Measurements from ENCODE around the gene LARP4B.
"Not testable (repeated sequence)": the region's sequence is repeated elsewhere in the genome, so short reads cannot be mapped to it uniquely, and the experiment has no call there.

LARP4B gene

DNA sequence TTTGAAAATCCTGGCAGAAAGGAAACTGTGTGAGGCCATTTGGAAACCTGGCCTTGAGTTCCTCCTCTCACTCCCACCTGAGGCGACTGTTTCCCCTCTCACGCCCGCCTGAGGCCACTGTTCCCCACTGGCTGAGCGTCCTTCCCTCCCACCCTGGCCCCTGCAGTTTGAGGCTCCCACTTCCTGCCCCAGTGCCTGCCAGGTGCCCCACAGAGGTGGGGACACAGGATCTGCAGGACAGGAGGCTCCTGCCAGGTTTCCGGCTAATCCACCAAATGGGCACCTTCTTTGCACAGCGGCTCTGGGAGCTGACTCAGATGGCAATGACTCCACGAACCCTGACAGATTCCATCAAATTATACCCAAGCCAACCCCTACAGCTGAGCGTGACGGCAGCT, 24.3 kb upstream of the LARP4B start:
- no peak for DNase-seq

DNA sequence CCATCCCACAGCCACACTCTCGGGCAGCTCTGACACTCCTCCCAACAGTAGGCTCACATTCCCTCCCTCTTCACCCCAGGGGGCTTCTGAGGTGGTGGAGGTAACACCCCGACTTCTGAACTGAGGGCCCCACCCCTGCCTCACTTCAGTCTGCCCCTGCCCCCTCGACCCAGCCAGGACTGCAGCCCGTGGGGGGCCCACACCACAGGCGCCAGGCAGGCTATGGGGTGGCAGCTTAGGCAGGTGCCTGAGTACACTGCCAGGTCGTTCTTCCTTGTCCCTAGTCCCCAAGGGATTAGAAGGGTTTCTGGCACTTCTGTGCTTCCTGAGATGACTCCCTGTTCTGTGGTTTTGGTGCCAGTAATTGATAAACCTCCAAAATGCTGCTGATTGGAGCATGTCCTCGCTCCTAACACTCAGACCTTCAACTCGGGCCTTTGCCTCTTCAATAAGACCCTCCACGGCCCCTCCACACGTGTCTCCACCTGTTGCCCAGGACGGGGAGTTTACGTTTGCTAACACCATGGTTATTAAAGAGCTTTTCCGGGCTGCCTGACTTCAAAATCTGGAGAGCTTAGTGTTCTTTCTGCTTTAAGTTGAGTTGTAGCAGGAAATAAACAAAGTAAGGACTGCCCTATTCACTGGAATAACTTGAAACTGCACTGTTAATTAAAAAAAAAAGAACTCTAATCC, 23.8 kb upstream of the LARP4B start:
- no peak for DNase-seq

DNA sequence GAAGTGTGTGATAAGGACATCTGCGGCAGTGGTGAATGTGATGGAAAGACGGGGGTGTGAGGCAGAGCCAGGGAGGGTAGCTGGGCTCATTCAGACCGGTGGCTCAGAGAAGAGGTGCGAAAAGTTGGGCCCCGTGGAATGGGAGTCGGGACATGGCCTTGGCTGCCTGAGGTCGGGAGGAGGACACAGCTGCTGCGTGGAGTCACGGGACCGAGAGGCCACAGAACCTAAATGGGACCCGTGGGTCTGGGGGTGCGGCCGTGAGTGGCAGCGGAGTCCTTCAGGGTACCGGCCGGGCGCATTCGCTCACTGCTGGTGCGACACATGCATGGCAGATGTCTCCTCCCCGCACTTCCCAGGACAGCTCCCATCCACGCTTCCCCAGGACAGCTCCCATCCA, 22.9 kb upstream of the LARP4B start:
- DNase-seq: no peak

DNA sequence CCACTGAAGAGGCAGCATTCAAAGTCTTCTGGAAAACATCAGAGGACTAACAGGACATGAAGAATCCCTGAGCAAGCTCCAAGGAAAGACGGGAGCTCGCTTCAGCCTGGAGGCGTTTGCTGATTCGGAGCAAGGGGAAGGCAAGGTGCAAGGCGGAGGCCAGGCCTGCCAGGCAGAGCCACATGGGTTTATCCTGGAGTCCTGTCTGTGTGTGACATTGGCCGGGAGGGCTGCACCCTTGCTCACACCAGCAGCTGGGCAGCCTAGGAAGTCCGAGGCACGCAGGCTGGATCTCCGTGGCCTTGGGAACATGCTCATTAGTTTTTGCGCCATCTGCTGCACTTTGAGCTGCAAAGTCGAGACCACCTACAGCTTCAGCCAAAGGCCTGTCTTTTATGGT, 22.3 kb upstream of the LARP4B start:
- DNase-seq: no peak

DNA sequence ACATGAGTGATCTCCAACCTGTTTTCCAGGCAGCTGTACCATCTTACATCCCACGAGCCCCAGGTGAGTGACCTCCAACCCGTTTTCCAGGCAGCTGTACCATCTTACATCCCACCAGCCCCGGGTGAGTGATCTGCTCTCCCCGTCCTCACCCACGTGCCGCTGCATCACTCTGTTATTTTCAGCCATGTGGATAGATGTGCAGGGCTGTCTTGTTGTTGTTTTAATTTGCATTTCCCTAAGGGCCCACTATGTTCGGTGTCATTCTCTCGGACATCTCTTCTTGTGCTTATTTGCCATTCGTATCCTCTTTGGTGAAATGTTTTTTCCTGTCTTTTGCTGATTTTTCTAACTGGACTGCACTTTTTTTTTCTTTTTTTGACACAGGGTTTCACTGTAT, 17.9 kb upstream of the LARP4B start:
- DNase-seq: no peak

DNA sequence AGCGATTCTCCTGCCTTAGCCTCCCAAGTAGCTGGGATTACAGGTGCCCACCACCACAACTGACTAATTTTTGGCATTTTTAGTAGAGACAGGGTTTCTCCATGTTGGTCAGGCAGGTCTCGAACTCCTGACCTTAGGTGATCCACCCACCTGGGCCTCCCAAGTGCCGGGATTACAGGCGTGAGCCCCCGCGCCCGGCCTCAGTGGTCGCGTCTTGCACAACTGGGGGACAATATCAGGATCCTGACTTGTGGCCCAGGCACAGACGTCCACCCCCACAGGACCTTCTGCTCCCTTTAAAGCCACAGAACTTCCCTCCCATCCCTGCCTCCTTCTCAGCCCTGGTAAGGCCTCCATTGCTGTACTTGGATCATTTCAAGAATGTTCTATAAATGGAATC, 16.8 kb upstream of the LARP4B start:
- DNase-seq: no peak

DNA sequence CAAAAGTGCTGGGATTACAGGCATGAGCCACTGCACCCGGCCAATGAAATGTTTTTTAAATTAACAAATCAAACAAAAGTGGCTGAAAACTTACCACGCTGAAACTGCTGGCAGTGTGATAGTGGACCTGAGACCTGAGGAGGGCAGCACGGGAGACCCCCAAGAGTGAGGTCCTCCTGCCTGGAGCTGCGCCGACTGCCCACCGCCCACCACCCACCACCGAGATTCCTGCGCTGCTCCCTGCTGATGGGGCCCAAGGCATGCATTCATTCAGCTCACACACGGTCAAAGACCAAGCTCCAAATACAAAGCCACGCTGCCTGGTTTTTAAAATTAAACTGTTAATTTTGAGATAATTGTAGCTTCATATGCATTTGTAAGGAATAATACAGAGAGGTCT, 16.4 kb upstream of the LARP4B start:
- DNase-seq: no peak

DNA sequence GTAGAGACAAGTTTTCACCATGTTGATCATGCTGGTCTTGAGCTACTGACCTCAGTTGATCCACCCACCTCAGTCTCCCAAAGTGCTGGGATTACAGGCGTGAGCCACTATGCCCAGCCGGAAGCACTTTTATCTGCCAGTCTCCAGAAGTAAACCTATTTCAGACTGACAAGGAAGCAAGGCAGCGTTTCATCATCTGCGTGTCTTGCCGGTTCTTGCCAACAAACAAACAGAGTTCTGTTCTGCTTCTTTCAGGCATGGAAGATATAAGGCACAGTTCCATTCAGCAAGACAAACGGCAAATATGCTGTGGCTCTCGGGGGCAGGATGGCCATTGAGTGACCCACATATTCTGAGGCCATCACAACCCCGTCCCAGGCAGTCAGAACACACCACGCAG, 15.5 kb upstream of the LARP4B start:
- DNase-seq: no peak

DNA sequence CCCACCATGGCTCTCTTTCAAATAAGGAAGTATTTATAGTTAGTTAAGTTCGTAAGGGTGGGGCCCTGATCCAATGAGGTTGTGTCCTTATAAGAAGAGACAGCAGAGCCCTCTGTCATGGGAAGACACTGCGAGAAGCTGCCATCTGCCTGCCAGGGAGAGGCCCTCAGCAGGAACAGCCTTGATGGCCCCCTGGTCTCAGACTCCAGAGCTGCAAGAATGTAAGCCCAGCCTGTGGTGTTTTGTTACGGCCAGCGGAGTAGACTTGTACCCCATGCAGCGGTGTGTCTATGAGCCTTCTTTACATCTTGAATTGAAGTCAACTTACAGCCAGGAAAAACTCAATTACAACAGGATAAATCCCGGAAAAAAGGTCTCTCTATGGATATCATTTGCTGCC, 14.3 kb upstream of the LARP4B start:
- no peak for DNase-seq

DNA sequence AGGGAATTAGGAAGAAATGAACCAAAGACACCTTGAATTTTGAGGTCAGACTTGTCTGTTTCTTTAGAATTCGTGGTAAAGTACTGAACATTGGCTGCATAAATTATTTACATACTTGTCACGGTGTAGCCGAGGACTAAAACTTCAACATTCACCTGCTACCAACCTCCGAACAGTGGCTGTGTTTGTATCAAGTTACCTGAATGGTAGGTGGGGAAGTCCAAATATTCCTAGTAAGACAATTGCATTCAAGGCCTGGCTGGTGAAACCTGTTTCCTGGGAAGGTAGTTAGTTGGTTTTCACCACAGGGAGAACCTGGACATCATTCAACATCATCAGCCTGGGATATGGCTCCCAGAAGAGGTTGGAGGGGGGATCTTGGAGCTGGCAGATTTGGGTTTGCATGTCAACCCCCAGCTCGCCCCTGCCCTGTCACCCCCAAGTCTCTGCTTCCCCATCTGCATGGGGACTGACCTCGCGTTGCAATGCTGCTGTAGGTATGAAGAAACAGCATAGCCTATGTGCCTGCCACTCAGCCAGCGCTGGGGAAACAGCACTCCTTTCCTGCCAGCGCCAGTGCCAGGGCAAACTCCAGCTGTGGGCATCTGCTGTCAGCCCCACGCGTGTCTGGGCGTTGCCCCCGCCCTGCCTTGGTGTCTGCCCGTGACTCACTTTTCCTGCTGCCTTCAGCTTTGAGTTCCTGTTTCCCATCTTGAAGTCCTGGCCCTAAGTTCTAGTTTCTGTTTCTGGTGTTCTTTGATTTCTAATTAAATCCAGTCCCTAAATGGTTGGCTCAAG, 12.7 kb upstream of the LARP4B start:
- no peak for DNase-seq

DNA sequence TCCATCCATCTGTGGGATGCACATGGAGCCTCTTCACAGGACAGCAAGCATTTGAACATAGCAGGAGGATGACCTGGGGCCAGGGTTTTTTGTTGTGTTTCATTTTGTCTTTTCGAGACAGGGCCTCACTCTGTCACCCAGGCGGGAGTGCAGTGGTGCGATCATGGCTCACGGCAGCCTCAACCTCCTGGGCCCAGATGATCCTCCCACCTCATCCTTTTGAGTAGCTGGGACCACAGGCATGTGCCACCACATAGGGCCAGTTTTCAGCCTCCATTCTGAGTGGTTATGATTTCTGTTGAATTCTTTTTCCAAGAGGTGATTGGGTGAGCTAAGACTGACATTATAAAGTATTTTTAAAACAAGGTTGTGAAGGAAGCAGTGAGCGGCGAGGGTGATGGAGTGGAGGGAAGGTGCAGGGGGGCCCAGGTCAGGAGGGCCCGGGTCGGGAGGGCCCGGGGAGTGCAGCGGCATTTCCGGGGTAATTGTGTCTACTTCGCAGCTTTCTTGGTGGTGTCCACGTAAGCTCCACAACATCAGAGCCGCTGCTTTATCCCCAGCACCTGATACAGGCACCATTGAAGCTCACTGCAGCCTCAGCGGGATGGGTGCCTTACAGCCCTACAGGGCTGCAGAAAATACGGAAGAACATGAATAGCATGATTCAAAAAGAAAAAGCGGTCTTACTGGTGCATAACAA, 12.0 kb upstream of the LARP4B start:
- DNase-seq: no peak

DNA sequence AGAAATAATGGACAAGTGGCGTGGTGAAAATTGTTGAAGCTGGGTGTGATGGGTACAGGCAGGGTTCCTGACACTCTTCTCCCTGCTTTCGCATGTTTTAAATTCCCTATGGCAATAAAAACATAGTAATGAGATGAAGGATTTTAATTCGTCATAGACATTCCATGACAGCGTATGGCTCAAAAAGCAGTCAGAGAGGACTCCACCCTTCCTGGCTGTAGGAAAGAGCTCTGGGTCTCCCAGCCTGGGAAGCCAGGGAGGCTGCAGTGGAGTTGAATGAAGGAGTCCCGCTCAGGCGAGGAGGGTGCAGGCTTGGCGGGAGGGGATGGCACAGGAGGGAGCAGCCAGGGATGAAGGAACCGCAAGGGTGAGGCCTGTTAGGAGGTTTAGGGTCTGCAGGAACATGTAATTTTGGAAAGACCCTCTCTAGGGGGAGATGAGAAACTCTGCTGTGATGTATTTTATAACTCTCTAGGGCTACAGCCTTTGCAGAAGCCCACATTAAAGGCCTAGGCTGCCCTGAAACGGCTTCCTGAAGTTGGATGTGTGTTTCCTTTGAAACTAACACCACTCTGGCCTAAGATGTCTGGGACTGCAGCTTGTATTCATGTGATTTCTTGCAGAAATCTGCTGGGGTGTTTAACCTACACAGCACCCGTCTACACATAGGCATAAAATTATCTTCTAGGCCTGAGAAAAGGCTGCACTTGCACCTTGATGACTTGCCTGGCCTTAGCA, 7.6 kb upstream of the LARP4B start:
- DNase-seq: no peak

DNA sequence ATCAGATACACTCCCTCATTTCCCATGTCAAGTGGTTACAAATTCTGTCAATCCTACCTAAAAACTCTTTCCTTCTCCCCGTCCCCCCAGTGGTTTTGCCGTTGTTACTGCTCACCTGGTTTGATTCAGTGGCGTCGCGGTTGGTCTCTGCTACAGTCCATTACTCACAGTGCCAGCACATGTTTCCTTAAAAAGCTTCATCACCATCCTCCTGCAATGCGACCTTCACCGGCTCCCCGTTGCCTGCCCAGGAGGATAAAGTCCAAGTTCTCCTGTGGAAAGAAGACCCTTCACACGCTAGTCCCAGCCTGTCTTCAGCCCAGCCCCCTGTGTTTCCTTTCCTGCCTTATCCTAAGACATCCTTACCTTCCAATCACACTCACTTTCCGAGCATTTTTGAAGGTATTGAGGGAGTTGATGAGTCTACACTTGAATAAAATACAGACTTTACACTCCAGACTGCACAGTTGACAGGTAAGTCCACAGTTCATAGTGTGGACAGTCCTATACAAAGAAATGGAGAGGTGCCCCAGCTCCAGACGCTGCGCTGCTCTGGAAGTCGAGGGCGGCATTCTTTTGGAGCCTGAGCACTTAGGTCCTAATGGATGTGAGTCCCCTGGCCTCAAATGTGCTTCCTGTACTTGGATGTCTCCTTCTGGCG, 3.4 kb upstream of the LARP4B start:
- no peak for DNase-seq

DNA sequence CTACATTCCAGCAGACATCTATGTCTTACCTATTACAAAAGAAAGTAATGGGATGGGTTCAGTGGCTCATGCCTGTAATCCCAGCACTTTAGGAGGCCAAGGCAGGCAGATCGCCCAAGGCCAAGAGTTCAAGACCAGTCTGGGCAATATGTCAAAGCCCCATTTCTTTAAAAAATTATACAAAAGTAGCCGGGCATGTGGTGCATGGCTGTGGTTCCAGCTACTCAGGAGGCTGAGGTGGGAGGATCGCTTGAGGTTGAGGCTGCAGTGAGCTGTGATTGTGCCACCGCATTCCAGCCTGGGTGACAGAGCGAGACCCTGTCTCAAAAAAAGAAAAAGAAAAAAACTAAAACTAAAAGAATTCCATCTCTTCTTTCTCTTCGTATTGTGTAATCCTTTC, 2.7 kb upstream of the LARP4B start:
- not testable (repeated sequence) for DNase-seq

DNA sequence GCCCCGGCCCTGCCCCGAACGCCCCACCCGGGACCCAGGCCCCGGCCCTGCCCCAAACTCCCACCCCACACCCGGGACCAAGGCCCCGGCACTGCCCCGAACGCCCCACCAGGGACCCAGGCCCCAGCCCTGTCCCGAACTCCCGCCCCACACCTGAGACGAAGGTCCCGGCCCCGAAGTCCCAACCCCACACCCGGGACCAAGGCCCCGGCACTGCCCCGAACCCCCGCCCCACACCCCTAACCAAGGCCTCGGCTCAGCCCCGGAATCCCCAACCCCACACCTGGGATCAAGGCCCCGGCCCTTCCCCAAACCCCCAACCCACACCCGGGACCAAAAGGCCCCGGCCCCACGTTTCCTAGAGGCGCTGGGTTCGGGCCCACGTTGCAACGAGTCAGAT, 1.1 kb upstream of the LARP4B start:
- no peak for DNase-seq

DNA sequence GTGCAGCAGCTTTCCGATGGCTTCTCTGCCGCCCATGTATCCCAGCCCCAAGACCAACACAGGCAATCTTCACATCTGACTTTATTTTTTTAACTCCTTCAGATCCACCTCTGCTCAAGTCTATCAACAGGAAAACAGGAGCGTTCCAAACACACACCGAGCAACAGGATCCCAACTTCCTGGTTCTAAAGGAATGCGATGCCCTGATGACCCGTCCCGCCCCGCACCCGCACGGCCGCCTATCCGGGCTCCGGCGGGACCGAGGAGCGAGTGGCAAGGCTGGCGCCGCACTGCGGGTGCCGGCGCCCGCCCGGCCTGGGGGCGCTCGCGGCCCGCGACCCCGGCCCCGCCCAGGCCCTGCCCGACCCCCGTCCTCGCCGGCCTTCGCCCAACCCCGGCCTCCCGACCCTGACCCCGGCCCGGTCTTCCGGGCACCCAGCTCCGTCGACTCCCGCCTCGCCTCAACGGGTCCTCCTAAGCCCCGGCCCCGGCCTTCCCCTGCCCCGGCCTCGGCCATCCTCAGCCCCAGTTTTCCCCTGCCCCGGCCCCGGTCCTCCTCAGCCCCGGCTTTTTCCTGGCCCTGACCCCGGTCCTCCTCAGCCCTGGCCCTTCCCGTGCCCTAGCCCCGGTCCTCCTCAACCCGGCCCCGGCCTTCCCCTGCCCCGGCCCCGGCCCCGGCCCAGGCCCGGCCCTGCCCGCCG, 730 bp downstream of the LARP4B start:
- no peak for DNase-seq

DNA sequence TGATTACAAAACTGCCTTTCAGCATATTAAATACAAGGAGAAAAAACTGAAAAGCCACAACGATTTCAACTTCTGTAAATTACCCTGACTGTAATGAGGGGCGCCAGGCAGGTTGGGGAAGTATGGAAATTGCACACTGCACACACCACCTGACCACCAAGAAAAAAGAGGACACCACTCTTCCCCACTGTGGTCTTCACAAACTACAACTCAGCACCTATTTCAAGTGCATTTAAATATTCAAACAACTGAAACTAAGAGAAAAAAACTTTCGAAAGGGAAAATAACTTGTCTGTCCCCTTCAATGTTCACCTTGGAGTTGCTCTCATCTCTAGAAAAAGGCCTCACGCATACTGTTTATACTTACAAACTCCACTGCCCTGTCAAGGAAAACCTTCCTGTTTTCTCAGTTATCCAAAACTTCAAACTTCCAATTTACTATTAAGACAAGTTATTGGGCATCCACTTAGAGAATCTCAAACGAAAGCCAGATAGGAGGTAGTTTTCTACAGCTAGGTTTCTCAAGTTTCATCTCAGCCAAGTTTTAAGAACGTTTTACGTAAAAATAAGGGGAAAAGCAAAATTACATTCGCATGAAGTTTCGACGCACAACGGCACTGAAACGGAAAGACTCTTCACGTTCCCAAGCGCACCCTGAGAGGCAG, 1.4 kb downstream of the LARP4B start:
- DNase-seq: peak; percentile 20

DNA sequence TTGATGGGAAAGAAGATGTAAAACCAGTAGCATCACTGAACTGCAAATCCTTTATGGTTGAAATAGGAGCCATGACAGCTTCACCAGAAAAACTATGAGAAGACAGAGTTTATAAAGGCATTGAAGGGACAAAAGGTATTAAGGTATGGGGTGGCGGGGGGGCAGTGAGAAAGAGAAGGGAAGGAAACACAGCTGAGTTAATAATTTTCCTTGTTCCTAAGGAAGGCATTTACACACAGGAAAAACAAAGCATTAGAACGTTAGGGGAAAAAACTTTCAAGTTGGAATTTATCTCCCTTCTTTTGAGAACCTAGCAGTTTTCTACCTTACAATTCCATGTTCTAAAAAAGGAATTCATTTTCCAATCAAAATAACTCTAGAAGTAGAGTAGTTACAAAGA, 4.4 kb downstream of the LARP4B start:
- DNase-seq: no peak

DNA sequence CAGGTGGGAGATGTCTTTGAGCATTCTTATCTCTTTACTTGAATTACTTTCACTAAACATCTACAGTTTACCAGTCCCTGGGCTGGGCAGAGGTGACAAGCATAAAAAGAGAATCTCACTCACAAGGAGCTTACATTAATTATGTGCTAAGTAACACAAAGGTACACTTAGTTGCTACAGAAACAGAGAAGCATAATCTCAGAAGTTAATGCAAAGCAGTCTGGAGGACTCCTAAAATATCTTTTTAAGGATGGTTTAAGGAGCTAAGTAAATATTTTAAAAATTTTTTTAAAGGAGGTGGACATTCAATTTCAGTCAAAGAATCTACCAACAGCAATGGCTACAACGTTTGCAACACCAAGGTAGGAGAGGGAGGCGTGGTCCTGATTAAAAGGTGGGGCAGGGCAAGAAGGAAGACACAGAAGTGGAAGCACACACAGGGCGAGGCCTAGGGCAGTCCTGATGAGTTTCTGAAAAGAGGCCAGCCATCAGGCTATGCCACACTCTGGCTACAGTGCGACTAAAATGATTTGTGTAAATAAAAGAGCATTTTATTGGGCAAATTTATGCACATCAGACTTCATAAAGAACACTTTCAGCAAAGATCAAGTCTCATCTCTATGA, 5.3 kb downstream of the LARP4B start:
- DNase-seq: no peak

DNA sequence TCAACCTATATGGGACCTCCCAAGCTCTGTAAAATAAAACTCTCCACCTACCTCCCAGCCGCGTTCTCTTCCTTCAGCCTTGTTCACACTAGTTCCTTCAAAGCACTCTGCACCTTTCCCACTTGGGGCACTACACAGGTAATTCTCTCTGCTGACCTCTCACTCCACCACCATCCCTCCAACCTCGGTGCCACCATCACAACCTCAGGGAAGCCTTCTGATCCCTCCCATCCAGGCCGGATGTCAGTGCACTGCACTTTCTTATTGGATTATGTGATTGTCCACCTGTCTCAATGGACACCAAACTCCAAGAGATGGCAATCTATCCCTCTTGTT, 7.0 kb downstream of the LARP4B start:
- no peak for DNase-seq

DNA sequence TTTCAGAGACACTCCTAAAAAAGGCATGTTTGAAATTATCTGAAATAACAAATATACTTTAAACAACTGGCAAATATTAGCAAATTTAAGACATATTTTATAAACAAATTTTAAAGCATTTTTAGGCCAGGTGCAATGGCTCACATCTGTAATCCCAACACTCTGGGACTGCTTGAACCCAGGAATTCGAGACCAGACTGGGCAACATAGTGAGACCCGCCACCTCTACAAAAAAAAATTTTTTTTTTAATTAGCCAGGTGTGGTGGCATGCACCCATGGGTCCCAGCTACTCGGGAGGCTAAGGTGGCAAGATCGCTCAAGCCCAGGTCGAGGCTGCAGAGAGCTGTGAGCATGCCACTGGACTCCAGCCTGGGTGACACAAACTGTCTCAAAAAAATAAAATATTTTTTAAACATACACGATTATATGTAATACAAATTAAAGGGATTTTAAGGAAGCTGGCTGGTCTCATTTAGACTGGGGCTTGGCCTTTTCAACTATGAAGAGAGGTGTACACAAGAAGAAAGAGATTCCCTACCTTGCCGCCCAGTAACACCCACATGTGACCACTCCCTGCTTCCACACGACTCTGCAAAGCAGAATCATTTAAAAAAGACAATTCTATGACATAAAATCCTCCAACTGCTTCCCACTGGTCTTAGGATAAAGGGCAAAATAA, 7.5 kb downstream of the LARP4B start:
- no peak for DNase-seq
